Placental pericyte (primary cell): Measurements from ENCODE around the gene MED22. TPM values are rescaled to one million over a fixed set of nuclear protein-coding genes. Genes with fewer than 3 reads are reported as not detected.

ENCODE experiments used
- small RNA-seq: library from RNA; depleted of rRNA; stranded (forward); fragments of <200 nt; gene quantifications from one replicate; pipeline ENCODE3, GENCODE V24; 2012; ENCODE audit warnings: low replicate concordance
- total RNA-seq: library from RNA; depleted of rRNA; stranded (reverse); fragments of >200 nt; gene quantifications from 2 replicates; pipeline ENCODE4 v1.2.3, GENCODE V29; 2012

MED22 gene
- 18.6 and 20.3 TPM in 2 replicates for total RNA-seq

DNA sequence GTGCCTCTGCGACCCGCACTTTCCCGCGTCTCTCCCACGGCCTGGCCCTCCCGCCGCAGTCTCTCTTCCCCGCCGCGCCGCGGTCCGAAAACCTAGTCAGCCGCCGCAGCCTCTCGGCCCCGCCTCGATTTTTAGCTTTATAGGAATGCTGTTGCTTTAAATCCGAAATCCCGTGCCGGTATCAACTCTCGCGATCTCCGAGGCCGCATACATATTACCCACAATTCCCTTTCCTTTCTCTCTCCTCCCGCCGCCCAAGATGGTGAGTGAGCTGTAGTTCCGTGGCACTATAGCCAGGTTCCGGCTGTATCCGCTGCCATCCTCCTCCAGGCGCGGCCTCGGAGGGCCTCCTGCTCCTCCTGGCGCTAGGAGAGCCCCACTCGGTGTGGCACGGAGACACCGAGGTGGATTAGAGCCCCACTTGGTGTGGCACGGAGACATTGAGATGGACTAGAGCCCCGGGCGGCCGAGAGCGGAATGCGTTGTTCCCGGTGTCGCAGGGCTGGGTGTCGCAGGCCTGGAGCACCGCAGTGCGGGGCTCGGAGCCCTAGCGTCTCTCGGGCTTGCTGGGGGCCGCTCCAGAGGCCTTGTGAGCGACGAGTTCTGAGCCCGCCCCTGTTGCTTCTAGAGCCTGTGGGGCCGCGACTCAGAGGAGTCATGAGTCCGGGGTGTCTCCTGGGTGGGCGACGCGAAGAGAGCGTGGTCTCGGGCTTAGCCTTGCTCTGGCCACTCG lies at the start of gene MED22, which contains the start of gene RPL7A:
TSS of gene MED22 (minus strand) at position 147 of the 733 bp plus-strand sequence. CDS start 1,469 bp downstream, outside the sequence.
TSS of gene RPL7A (plus strand) at position 234 of the 733 bp plus-strand sequence. CDS start at position 260, 26 bp downstream.

GRCh38 chr9:133375724-133376654 lies 28.1 kb upstream of the MED22 start, which contains the start of the genes STKLD1 and SURF4:
TSS of gene STKLD1 (plus strand) at chr9:133376366. CDS start at chr9:133376474, 108 bp downstream.
TSS of gene SURF4 (minus strand) at chr9:133376060. CDS start at chr9:133375969, 91 bp downstream.

GRCh38 chr9:133356391-133357091 lies 8.6 kb upstream of the MED22 start, which contains the start of the genes SURF1 and SURF2:
TSS of gene SURF1 (minus strand) at chr9:133356487. CDS start at chr9:133356453, 34 bp downstream.
TSS of gene SURF2 (plus strand) at chr9:133356550. CDS start at chr9:133356593, 43 bp downstream.

DNA sequence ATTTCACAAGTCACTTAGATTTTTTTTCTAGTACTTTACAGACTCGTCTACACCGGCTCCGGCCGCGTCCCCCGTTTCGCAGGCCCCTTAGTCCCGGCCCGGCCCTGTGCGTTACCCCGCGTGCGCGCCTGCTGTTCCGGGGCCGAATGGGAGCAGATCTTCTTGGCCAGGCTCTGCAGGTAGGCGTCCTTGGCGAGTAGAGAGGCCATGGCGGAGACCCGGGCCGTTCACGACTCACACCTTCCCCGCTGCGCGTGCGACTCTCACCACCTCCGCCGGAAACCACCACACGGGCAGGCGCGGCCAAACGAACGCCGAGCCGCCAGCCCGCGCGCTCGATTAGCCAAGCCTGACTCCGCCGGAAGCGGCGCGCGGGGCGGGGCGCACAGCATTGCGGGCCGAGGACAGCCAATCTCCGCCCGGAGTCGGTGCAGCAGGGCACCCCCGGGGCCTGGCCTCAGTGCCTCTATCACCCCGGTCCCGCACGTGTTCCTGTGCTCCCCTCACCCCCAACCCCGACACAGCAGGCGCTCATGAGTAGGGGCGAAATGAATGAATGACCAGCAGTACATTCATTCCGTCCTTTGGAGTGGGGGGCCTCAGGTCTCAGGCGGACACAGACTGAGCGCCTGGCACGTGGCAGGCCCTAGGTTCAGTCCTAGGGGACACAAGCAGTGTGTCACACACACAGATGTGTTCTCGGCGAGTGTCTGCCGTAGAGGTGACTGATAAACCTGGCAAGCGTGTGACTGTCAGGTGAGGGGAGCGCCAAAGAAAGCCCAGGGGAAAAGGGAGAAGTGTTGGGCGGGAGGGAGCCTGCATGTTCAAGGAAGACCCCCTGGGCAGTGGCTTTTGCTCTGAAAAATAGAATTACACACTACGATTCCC lies 11.8 kb downstream of the MED22 start, which contains the start of gene SURF6:
TSS of gene SURF6 (minus strand) at position 265 of the 888 bp plus-strand sequence. CDS start at position 209, 56 bp downstream.

Small RNA genes lying within 50 kb of the gene (small RNA-seq; reads per million reads assigned to genes)
- gene RF00019 (not detected), gene SNORD24 (not detected), gene SNORD36A (not detected), gene SNORD36B (not detected), gene SNORD36C (not detected)

Other genes starting within 250 kb of the MED22 start
- gene RALGDS, start 226.9 kb downstream of the MED22 start, total RNA-seq = 16.4 and 25.6 TPM in 2 replicates
- gene GBGT1, start 184.2 kb downstream of the MED22 start, total RNA-seq = 1.6 and 10.3 TPM in 2 replicates
- not detected in 2 replicates for gene OBP2B, start 138.9 kb downstream of the MED22 start, total RNA-seq
- not detected in 2 replicates for gene ABO, start 72.9 kb downstream of the MED22 start, total RNA-seq
- 7.6 and 12.0 TPM in 2 replicates for gene SURF6, start 11.9 kb downstream of the MED22 start, total RNA-seq
- gene RPL7A, start 87 bp upstream of the MED22 start, total RNA-seq = 1,207 and 2,492 TPM in 2 replicates
- 18.2 and 27.1 TPM in 2 replicates for gene SURF1, start 8.4 kb upstream of the MED22 start, total RNA-seq
- gene SURF2, start 8.4 kb upstream of the MED22 start, total RNA-seq = 9.2 and 17.0 TPM in 2 replicates
- gene SURF4, start 27.9 kb upstream of the MED22 start, total RNA-seq = 449 and 574 TPM in 2 replicates
- gene STKLD1, start 28.2 kb upstream of the MED22 start, total RNA-seq = under 0.01 and 0.14 TPM in 2 replicates
- gene REXO4, start 69.9 kb upstream of the MED22 start, total RNA-seq = 15.0 and 22.8 TPM in 2 replicates
- gene ADAMTS13, start 74.2 kb upstream of the MED22 start, total RNA-seq = 0.57 and 0.88 TPM in 2 replicates
- 6.4 and 13.8 TPM in 2 replicates for gene CACFD1, start 111.8 kb upstream of the MED22 start, total RNA-seq
- gene SLC2A6, start 131.0 kb upstream of the MED22 start, total RNA-seq = 48.4 and 79.4 TPM in 2 replicates
- gene MYMK, start 176.8 kb upstream of the MED22 start, total RNA-seq = not detected in 2 replicates
- gene ADAMTSL2, start 186.6 kb upstream of the MED22 start, total RNA-seq = 0.57 and 17.7 TPM in 2 replicates